Smooth muscle cell (in vitro differentiated cells): Measurements from ENCODE around the gene PCAT6. TPM values are rescaled to one million over a fixed set of nuclear protein-coding genes. Genes with fewer than 3 reads are reported as not detected.

Experiments used
- DNase-seq: peaks from one replicate; lab custom pipeline; 2025; ENCODE audit not compliant: unreplicated experiment; lab: John Stamatoyannopoulos, UW
- H2AFZ ChIP-seq: fragments of 200-600 bp; sonication (generic); 2 replicates; pipeline ENCODE4 v1.6.0; 2016; ENCODE audit warnings: antibody characterized with exemption, low read depth, mild to moderate bottlenecking
- H3F3A ChIP-seq: fragments of 200-600 bp; sonication (generic); 2 replicates; pipeline ENCODE4 v1.6.0; 2017; ENCODE audit warnings: antibody characterized with exemption, low read depth
- H3K27ac ChIP-seq: fragments of 200-600 bp; sonication (generic); 2 replicates; pipeline ENCODE4 v1.5.1; 2016; ENCODE audit warnings: low read depth, mild to moderate bottlenecking
- H3K27me3 ChIP-seq: fragments of 200-600 bp; sonication (generic); 2 replicates; pipeline ENCODE4 v1.6.1; 2016; ENCODE audit warnings: low read depth, mild to moderate bottlenecking
- H3K36me3 ChIP-seq: fragments of 200-600 bp; sonication (generic); 2 replicates; pipeline ENCODE4 v1.5.1; 2016; ENCODE audit warnings: low read depth
- H3K4me1 ChIP-seq: fragments of 200-600 bp; sonication (generic); 2 replicates; pipeline ENCODE4 v1.5.1; 2016; ENCODE audit warnings: low read depth
- H3K4me2 ChIP-seq: fragments of 200-600 bp; sonication (generic); 2 replicates; pipeline ENCODE4 v1.6.0; 2016; ENCODE audit warnings: mild to moderate bottlenecking
- H3K4me3 ChIP-seq: fragments of 200-600 bp; sonication (generic); 2 replicates; pipeline ENCODE4 v1.5.1; 2016; ENCODE audit warnings: mild to moderate bottlenecking
- H3K79me2 ChIP-seq: fragments of 200-600 bp; sonication (generic); 2 replicates; pipeline ENCODE4 v1.6.0; 2016; ENCODE audit warnings: low read depth, mild to moderate bottlenecking
- H3K9ac ChIP-seq: fragments of 200-600 bp; sonication (generic); 2 replicates; pipeline ENCODE4 v1.6.0; 2016; ENCODE audit warnings: low read depth
- H3K9me3 ChIP-seq: fragments of 200-600 bp; sonication (generic); replicated peaks from 2 replicates; pipeline ENCODE4 v1.5.1; 2016; ENCODE audit warnings: low read depth
- H4K20me1 ChIP-seq: fragments of 200-600 bp; sonication (generic); 2 replicates; pipeline ENCODE4 v1.6.0; 2016; ENCODE audit warnings: low read depth
- WGBS: methylation state at CpG from one replicate; pipeline ENCODE4 v1.1.7; 2016; ENCODE audit warnings: low lambda C conversion rate; 5-methylcytosine and 5-hydroxymethylcytosine counted together
- polyA plus RNA-seq: library from polyadenylated mRNA; unstranded; fragments of >200 nt; fragmentation: Nextera tagmentation; extraction: Ambion mirVana; gene quantifications from 2 replicates; pipeline ENCODE4 v1.2.1, GENCODE V29; 2016
- total RNA-seq: library from RNA; depleted of rRNA; stranded (reverse); fragments of >200 nt; gene quantifications from 2 replicates; pipeline ENCODE4 v1.2.3, GENCODE V29; 2014
- TF ChIP-seq, protein P1 (sequence below): fragments of 200-600 bp; sonication (generic); IDR thresholded peaks from 2 replicates; pipeline ENCODE4 v1.5.1; 2017; ENCODE audit warnings: borderline replicate concordance, mild to moderate bottlenecking, antibody characterized with exemption; ENCODE audit not compliant: insufficient read depth, poor library complexity, severe bottlenecking

PCAT6 gene
- total and polyA plus RNA-seq, 2 experiments from 2014 or later: 13.0 to 30.1 TPM

- H3K36me3 ChIP-seq: no peaks in the 10 kb centered on the region
- peak overlapping the region; percentile 99 for H3K4me2 ChIP-seq
- H3F3A ChIP-seq: peaks cover 7% of the 10 kb centered on the region
- peaks cover 30% of the 10 kb centered on the region for H3K4me1 ChIP-seq
- H4K20me1 ChIP-seq: peaks cover 91% of the 10 kb centered on the region
- WGBS: 84% methylated on average over 15 of the region's 15 CpGs
- H3K79me2 ChIP-seq: peaks cover 100% of the 10 kb centered on the region
- no peak for DNase-seq
- H3K9ac ChIP-seq: no peak overlapping the region
- no peaks in the 10 kb centered on the region for H3K27me3 ChIP-seq
- no peaks in the 10 kb centered on the region for H3K9me3 ChIP-seq
- no peak overlapping the region for H2AFZ ChIP-seq
- H3K27ac ChIP-seq: peak overlapping the region; percentile 94
- H3K4me3 ChIP-seq: no peak overlapping the region
- TF ChIP-seq, protein P1, sequence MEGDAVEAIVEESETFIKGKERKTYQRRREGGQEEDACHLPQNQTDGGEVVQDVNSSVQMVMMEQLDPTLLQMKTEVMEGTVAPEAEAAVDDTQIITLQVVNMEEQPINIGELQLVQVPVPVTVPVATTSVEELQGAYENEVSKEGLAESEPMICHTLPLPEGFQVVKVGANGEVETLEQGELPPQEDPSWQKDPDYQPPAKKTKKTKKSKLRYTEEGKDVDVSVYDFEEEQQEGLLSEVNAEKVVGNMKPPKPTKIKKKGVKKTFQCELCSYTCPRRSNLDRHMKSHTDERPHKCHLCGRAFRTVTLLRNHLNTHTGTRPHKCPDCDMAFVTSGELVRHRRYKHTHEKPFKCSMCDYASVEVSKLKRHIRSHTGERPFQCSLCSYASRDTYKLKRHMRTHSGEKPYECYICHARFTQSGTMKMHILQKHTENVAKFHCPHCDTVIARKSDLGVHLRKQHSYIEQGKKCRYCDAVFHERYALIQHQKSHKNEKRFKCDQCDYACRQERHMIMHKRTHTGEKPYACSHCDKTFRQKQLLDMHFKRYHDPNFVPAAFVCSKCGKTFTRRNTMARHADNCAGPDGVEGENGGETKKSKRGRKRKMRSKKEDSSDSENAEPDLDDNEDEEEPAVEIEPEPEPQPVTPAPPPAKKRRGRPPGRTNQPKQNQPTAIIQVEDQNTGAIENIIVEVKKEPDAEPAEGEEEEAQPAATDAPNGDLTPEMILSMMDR: no peak
These were observed 7.5 kb upstream of the PCAT6 start for GRCh38 chr1:202802998-202803932.

GRCh38 chr1:202804126-202804525 lies 6.6 kb upstream of the PCAT6 start:
- TF ChIP-seq, protein P1: no peak
- no peaks in the 10 kb centered on the region for H3K27me3 ChIP-seq
- peaks cover 14% of the 10 kb centered on the region for H3F3A ChIP-seq
- peaks cover 93% of the 10 kb centered on the region for H3K79me2 ChIP-seq
- peaks cover 34% of the 10 kb centered on the region for H3K4me1 ChIP-seq
- H3K27ac ChIP-seq: peak overlapping the region; percentile 94
- no peak overlapping the region for H2AFZ ChIP-seq
- DNase-seq: no peak
- no peaks in the 10 kb centered on the region for H3K9me3 ChIP-seq
- H4K20me1 ChIP-seq: peaks cover 82% of the 10 kb centered on the region
- H3K4me3 ChIP-seq: peak overlapping the region; percentile 98
- WGBS: 69% methylated on average over 4 of the region's 4 CpGs
- no peak overlapping the region for H3K9ac ChIP-seq
- no peaks in the 10 kb centered on the region for H3K36me3 ChIP-seq
- peak overlapping the region; percentile 99 for H3K4me2 ChIP-seq

- H2AFZ ChIP-seq: no peak overlapping the region
These were observed 4.6 kb upstream of the PCAT6 start for GRCh38 chr1:202805886-202806844.

More at GRCh38 chr1:202805886-202806844, 4.6 kb upstream of the PCAT6 start:
- Histone ChIP-seq H3K79me2 (peaks cover 73% of the 10 kb centered on the region), H3K4me2 (peak overlapping the region; percentile 99), H3K4me3 (peak overlapping the region; percentile 98), H3K36me3 (no peaks in the 10 kb centered on the region), H4K20me1 (peaks cover 62% of the 10 kb centered on the region), H3K9me3 (no peaks in the 10 kb centered on the region), H3K4me1 (peaks cover 46% of the 10 kb centered on the region), H3K27ac (peak overlapping the region; percentile 94), H3F3A (peaks cover 18% of the 10 kb centered on the region), H3K27me3 (no peaks in the 10 kb centered on the region), H3K9ac (peak overlapping the region; percentile 98)
- WGBS: 10% methylated on average over 7 of the region's 7 CpGs
- DNase-seq: no peak
- TF ChIP-seq, protein P1: no peak
